A673 (cell line): ENCODE data around the gene BACE2. TPM values are rescaled to one million over a fixed set of nuclear protein-coding genes. Genes with fewer than 3 reads are reported as not detected.

Experiments
- BruUV-seq: library from RNA; stranded (reverse); fragments of 400-500 nt; replicated peaks from 2 replicates; lab custom pipeline; 2021; lab: Mats Ljungman, UMichigan
- CTCF ChIA-PET: fragments of 300-600 bp; sonication (Branson Sonifier 250); formaldehyde crosslinking; loops from one replicate; lab custom pipeline; 2022; ENCODE audit warnings: antibody characterized with exemption; lab: Charles Lee
- POLR2A ChIA-PET: fragments of 300-600 bp; sonication (Branson Sonifier 250); formaldehyde crosslinking; loops from one replicate; lab custom pipeline; 2022; ENCODE audit warnings: antibody characterized with exemption; ENCODE audit not compliant: low non-redundant PET; lab: Charles Lee
- DNase-seq: peaks from one replicate; pipeline ENCODE4 v3.0.0-alpha.2; 2015; ENCODE audit warnings: low spot score
- H3K27ac ChIP-seq: fragments of 200-600 bp; sonication (generic); 2 replicates; pipeline ENCODE4 v1.5.1; 2016; ENCODE audit warnings: mixed run types, low read depth, mild to moderate bottlenecking, mixed read lengths, antibody characterized with exemption, low read length; ENCODE audit not compliant: poor library complexity, severe bottlenecking
- H3K27me3 ChIP-seq: fragments of 200-600 bp; sonication (generic); replicated peaks from 2 replicates; pipeline ENCODE4 v1.6.1; 2017; ENCODE audit warnings: mixed run types, low read depth, mild to moderate bottlenecking, mixed read lengths, antibody characterized with exemption, low read length; ENCODE audit not compliant: insufficient read depth, poor library complexity
- H3K36me3 ChIP-seq: fragments of 200-600 bp; sonication (generic); 2 replicates; pipeline ENCODE4 v1.6.1; 2016; ENCODE audit warnings: mixed run types, mild to moderate bottlenecking, mixed read lengths, antibody characterized with exemption, low read length; ENCODE audit not compliant: insufficient read depth, poor library complexity, severe bottlenecking
- H3K4me1 ChIP-seq: fragments of 200-600 bp; sonication (generic); 2 replicates; pipeline ENCODE4 v1.6.1; 2017; ENCODE audit warnings: mixed run types, mild to moderate bottlenecking, mixed read lengths, antibody characterized with exemption, low read length; ENCODE audit not compliant: insufficient read depth, poor library complexity, severe bottlenecking
- H3K4me3 ChIP-seq: fragments of 200-600 bp; sonication (generic); 2 replicates; pipeline ENCODE4 v1.5.1; 2016; ENCODE audit warnings: low read depth, mixed run types, mild to moderate bottlenecking, mixed read lengths, low read length; ENCODE audit not compliant: poor library complexity, severe bottlenecking
- H3K9me3 ChIP-seq: fragments of 200-600 bp; sonication (generic); 2 replicates; pipeline ENCODE4 v1.6.1; 2016; ENCODE audit warnings: mixed run types, low read depth, mild to moderate bottlenecking, mixed read lengths, antibody characterized with exemption, low read length; ENCODE audit not compliant: poor library complexity, severe bottlenecking
- CTCF ChIP-seq: fragments of 300-800, 200-600 bp; sonication (generic); conservative IDR thresholded peaks from 2 replicates; pipeline ENCODE4 v1.5.1; 2017; ENCODE audit warnings: low read depth, mild to moderate bottlenecking, antibody characterized with exemption, low read length, moderate library complexity, mixed read lengths
- EZH2 ChIP-seq: fragments of 200-600 bp; sonication (generic); IDR thresholded peaks from 2 replicates; pipeline ENCODE4 v1.6.1; 2017; ENCODE audit warnings: borderline replicate concordance, low read depth, mild to moderate bottlenecking, mixed read lengths, antibody characterized with exemption, low read length; ENCODE audit not compliant: poor library complexity, severe bottlenecking
- intact Hi-C: fragments of 100-400 bp; cut with micrococcal nuclease; formaldehyde crosslinking; loops from one replicate; pipeline ENCODE4 v1.10.0; 2022; ENCODE audit not compliant: unreplicated experiment
- total RNA-seq: library from RNA; stranded (reverse); gene quantifications from 2 replicates; pipeline ENCODE4 v1.2.3, GENCODE V29; 2021

Gene BACE2
- total RNA-seq, 1 experiment from 2014 or later: 6.9 TPM

- no peaks in the 10 kb centered on the region for H3K9me3 ChIP-seq
- H3K4me3 ChIP-seq: no peak overlapping the region
- ChIA-PET POLR2A (no interaction called here), CTCF (no interaction called here)
- DNase-seq: no peak
- no TSS peak for BruUV-seq
- H3K27ac ChIP-seq: no peak overlapping the region
- TF ChIP-seq EZH2 (no peak), CTCF (no peak)
- H3K27me3 ChIP-seq: no peaks in the 10 kb centered on the region
- intact Hi-C loops: no loop called here
- H3K4me1 ChIP-seq: no peaks in the 10 kb centered on the region
- no peaks in the 10 kb centered on the region for H3K36me3 ChIP-seq
Observed at GRCh38 chr21:41204736-41205135, 36.8 kb downstream of the BACE2 start.

GRCh38 chr21:41207401-41208375, 39.7 kb downstream of the BACE2 start:
- Histone ChIP-seq H3K9me3 (peaks cover 4% of the 10 kb centered on the region), H3K27me3 (no peaks in the 10 kb centered on the region), H3K4me1 (no peaks in the 10 kb centered on the region), H3K36me3 (no peaks in the 10 kb centered on the region), H3K4me3 (no peak overlapping the region), H3K27ac (no peak overlapping the region)
- BruUV-seq: no TSS peak
- intact Hi-C loops: no loop called here
- ChIA-PET POLR2A (no interaction called here), CTCF (no interaction called here)
- DNase-seq: no peak
- TF ChIP-seq CTCF (no peak), EZH2 (no peak)

GRCh38 chr21:41208376-41208763, 40.4 kb downstream of the BACE2 start:
- peaks cover 4% of the 10 kb centered on the region for H3K9me3 ChIP-seq
- no peak for DNase-seq
- intact Hi-C loops: no loop called here
- no peak overlapping the region for H3K27ac ChIP-seq
- TF ChIP-seq EZH2 (no peak), CTCF (no peak)
- no TSS peak for BruUV-seq
- no peaks in the 10 kb centered on the region for H3K36me3 ChIP-seq
- no peak overlapping the region for H3K4me3 ChIP-seq
- POLR2A ChIA-PET: no interaction called here
- H3K4me1 ChIP-seq: no peaks in the 10 kb centered on the region
- H3K27me3 ChIP-seq: no peaks in the 10 kb centered on the region
- CTCF ChIA-PET: no interaction called here
